ENCODE data around the gene BIRC6.

BIRC6 gene

GRCh38 chr2:32418778-32419177 lies 62.0 kb downstream of the BIRC6 start:
- H3K4me3 ChIP-seq (ENCODE audit: low read depth, low read length): no peak overlapping the region
- TF ChIP-seq CTCF (IDR thresholded peaks at IDR 0.05; ENCODE audit: insufficient read depth, low read length, missing control alignments): no peak
- ChIA-PET POLR2A (no interaction called here), CTCF (interaction anchor here (1.0 kb wide), 1 partner anchor 14 kb away, joined by 3 read pairs; no protein-coding TSS in a partner anchor)
- no peak for DNase-seq (ENCODE audit: low read depth, low spot score)

GRCh38 chr2:32422133-32422532 lies 65.3 kb downstream of the BIRC6 start:
- ChIA-PET CTCF (no interaction called here), POLR2A (no interaction called here)
- TF ChIP-seq CTCF (IDR thresholded peaks at IDR 0.05; ENCODE audit: insufficient read depth, low read length, missing control alignments): no peak
- no peak for DNase-seq (ENCODE audit: low read depth, low spot score)
- no peak overlapping the region for H3K4me3 ChIP-seq (ENCODE audit: low read depth, low read length)

- CTCF ChIA-PET: no interaction called here
- H3K4me3 ChIP-seq (ENCODE audit: low read depth, low read length): no peak overlapping the region
- DNase-seq (ENCODE audit: low read depth, low spot score): no peak
- POLR2A ChIA-PET: no interaction called here
- TF ChIP-seq CTCF (IDR thresholded peaks at IDR 0.05; ENCODE audit: insufficient read depth, low read length, missing control alignments): no peak
Observed at GRCh38 chr2:32423536-32423935, 66.7 kb downstream of the BIRC6 start.

- ChIA-PET POLR2A (no interaction called here), CTCF (no interaction called here)
- no peak for DNase-seq (ENCODE audit: low read depth, low spot score)
- TF ChIP-seq CTCF (IDR thresholded peaks at IDR 0.05; ENCODE audit: insufficient read depth, low read length, missing control alignments): no peak
- no peak overlapping the region for H3K4me3 ChIP-seq (ENCODE audit: low read depth, low read length)
Observed at GRCh38 chr2:32424739-32425138, 67.9 kb downstream of the BIRC6 start.

- CTCF ChIA-PET: no interaction called here
- TF ChIP-seq CTCF (IDR thresholded peaks at IDR 0.05; ENCODE audit: insufficient read depth, low read length, missing control alignments): no peak
- DNase-seq (ENCODE audit: low read depth, low spot score): peak; percentile 38
- POLR2A ChIA-PET: interaction anchor here (0.6 kb wide), 1 partner anchor 196 kb away, joined by 4 read pairs; no protein-coding TSS in a partner anchor
- H3K4me3 ChIP-seq (ENCODE audit: low read depth, low read length): no peak overlapping the region; the same call in 1 of the 2 replicates
Observed at GRCh38 chr2:32425719-32426141, 68.9 kb downstream of the BIRC6 start.

- ChIA-PET POLR2A (no interaction called here), CTCF (no interaction called here)
- H3K4me3 ChIP-seq (ENCODE audit: low read depth, low read length): no peak overlapping the region
- no peak for TF ChIP-seq CTCF (IDR thresholded peaks at IDR 0.05; ENCODE audit: insufficient read depth, low read length, missing control alignments)
- DNase-seq (ENCODE audit: low read depth, low spot score): no peak
Observed at GRCh38 chr2:32427672-32428610, 71.1 kb downstream of the BIRC6 start.
